GM12878 (cell line): Measurements from ENCODE around the gene RPS6KA5. TPM values are rescaled to one million over a fixed set of nuclear protein-coding genes. Genes with fewer than 3 reads are reported as not detected.

Experiments used
- BMI1 ChIP-seq: fragments of 450-650 bp; IDR thresholded peaks from 2 replicates; pipeline ENCODE4 v1.6.1; 2016; ENCODE audit warnings: mild to moderate bottlenecking, moderate library complexity, borderline replicate concordance
- CEBPB ChIP-seq, 2 experiments: fragments of 150-350 bp in 1 of 2; IDR thresholded peaks; 2 replicates each; pipeline ENCODE4 v1.6.1; 2012 to 2014; ENCODE audit warnings: low read depth in 2 of 2, low read length in 2 of 2, borderline replicate concordance in 1 of 2, inconsistent platforms in 1 of 2
- CREM ChIP-seq: IDR thresholded peaks from 2 replicates; pipeline ENCODE4 v1.6.1; 2014; ENCODE audit warnings: antibody characterized with exemption, low read depth
- IKZF2 ChIP-seq, 2 experiments: fragments of 450-650 bp; IDR thresholded peaks; 2 replicates each; pipeline ENCODE4 v1.6.1; 2017; ENCODE audit warnings: mild to moderate bottlenecking in 2 of 2, moderate library complexity in 2 of 2
- JUNB ChIP-seq: IDR thresholded peaks from 2 replicates; pipeline ENCODE4 v1.6.1; 2016; ENCODE audit warnings: antibody characterized with exemption, mild to moderate bottlenecking
- NR2F1 ChIP-seq: fragments of 450-650 bp; conservative IDR thresholded peaks from 2 replicates; pipeline ENCODE4 v1.6.1; 2017; ENCODE audit warnings: mild to moderate bottlenecking
- ZBED1 ChIP-seq: IDR thresholded peaks from 2 replicates; pipeline ENCODE4 v1.6.1; 2016; ENCODE audit warnings: borderline replicate concordance
- polyA plus RNA-seq, 11 experiments: library from polyadenylated mRNA; depleted of rRNA in 4 of 11; unstranded in 6 of 11; stranded (reverse) in 5 of 11; fragments of >200 nt; fragmentation: Nextera tagmentation in 4 of 11; fragmentation: Illumina TruSeq in 1 of 11; extraction: Ambion mirVana in 4 of 11; extraction: Trizol in 1 of 11; gene quantifications; 1 replicate in 1 of 11; 2 replicates in 10 of 11; pipeline versions ENCODE4 v1.2.1 to v1.2.3, GENCODE V29; 2011 to 2016; ENCODE audit warnings: inconsistent platforms in 2 of 11, missing spikeins in 2 of 11, low read depth in 1 of 11
- total RNA-seq, 4 experiments: library from RNA; depleted of rRNA in 3 of 4; stranded (reverse); fragments of >200 nt in 3 of 4; fragmentation: Illumina TruSeq in 1 of 4; extraction: Trizol in 1 of 4; gene quantifications; 2 replicates each; pipeline versions ENCODE4 v1.2.1 to v1.2.3, GENCODE V29; 2013 to 2021
- TF ChIP-seq, protein P1 (sequence below): IDR thresholded peaks from 2 replicates; pipeline ENCODE4 v1.6.1; 2011; ENCODE audit warnings: mild to moderate bottlenecking, low read depth, low read length, moderate library complexity; ENCODE audit not compliant: insufficient replicate concordance
- TF ChIP-seq, protein P2 (sequence below): fragments of 150-350 bp; IDR thresholded peaks from 2 replicates; pipeline ENCODE4 v1.6.1; 2014; ENCODE audit warnings: mild to moderate bottlenecking, low read depth, low read length
- TF ChIP-seq, protein P3 (sequence below): IDR thresholded peaks from 2 replicates; pipeline ENCODE4 v1.6.1; 2012; ENCODE audit warnings: mild to moderate bottlenecking, low read depth, low read length

Gene RPS6KA5
- total and polyA plus RNA-seq, 10 of the 15 experiments (the other 5 are each of a cell fraction or from before 2014, with no cell fraction given) = 1.4 to 7.0 (median 3.7) TPM

DNA sequence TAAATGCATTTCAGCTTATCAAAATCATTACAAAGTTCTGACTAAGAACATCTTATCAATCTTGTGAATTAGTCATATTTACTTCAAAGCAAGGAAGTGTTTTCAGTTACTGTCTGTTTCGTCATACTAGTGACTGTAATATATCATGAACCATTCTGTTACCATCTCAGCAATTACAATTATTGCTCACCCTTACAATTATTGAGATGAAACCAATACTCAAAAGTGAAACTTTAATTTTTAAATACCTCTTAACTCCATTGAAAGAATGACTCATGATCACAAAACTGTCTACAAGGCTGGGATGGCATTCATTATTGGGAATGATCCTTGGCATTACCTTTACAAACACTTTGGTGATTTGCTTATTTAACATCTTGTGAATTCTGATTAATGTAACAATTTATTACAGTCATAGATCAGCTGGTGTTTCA lies 90.3 kb downstream of the RPS6KA5 start (continued):
- peak; percentile 39 to 65; a peak in 3 of 4 replicates for TF ChIP-seq IKZF2 (IDR thresholded peaks at IDR 0.05)
- TF ChIP-seq, protein P1, sequence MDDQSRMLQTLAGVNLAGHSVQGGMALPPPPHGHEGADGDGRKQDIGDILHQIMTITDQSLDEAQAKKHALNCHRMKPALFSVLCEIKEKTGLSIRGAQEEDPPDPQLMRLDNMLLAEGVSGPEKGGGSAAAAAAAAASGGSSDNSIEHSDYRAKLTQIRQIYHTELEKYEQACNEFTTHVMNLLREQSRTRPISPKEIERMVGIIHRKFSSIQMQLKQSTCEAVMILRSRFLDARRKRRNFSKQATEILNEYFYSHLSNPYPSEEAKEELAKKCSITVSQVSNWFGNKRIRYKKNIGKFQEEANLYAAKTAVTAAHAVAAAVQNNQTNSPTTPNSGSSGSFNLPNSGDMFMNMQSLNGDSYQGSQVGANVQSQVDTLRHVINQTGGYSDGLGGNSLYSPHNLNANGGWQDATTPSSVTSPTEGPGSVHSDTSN = no peak
- TF ChIP-seq, protein P2, sequence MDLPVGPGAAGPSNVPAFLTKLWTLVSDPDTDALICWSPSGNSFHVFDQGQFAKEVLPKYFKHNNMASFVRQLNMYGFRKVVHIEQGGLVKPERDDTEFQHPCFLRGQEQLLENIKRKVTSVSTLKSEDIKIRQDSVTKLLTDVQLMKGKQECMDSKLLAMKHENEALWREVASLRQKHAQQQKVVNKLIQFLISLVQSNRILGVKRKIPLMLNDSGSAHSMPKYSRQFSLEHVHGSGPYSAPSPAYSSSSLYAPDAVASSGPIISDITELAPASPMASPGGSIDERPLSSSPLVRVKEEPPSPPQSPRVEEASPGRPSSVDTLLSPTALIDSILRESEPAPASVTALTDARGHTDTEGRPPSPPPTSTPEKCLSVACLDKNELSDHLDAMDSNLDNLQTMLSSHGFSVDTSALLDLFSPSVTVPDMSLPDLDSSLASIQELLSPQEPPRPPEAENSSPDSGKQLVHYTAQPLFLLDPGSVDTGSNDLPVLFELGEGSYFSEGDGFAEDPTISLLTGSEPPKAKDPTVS = no peak
- TF ChIP-seq BMI1 = no peak
- no peak for TF ChIP-seq NR2F1
- 0 out of 2 replicates have a peak, but pooled peaks have one; percentile 55 for TF ChIP-seq ZBED1
- peak; percentile 69; the same call in 1 of the 2 replicates for TF ChIP-seq CREM
- peak; percentile 90 for TF ChIP-seq JUNB
- TF ChIP-seq, protein P3, sequence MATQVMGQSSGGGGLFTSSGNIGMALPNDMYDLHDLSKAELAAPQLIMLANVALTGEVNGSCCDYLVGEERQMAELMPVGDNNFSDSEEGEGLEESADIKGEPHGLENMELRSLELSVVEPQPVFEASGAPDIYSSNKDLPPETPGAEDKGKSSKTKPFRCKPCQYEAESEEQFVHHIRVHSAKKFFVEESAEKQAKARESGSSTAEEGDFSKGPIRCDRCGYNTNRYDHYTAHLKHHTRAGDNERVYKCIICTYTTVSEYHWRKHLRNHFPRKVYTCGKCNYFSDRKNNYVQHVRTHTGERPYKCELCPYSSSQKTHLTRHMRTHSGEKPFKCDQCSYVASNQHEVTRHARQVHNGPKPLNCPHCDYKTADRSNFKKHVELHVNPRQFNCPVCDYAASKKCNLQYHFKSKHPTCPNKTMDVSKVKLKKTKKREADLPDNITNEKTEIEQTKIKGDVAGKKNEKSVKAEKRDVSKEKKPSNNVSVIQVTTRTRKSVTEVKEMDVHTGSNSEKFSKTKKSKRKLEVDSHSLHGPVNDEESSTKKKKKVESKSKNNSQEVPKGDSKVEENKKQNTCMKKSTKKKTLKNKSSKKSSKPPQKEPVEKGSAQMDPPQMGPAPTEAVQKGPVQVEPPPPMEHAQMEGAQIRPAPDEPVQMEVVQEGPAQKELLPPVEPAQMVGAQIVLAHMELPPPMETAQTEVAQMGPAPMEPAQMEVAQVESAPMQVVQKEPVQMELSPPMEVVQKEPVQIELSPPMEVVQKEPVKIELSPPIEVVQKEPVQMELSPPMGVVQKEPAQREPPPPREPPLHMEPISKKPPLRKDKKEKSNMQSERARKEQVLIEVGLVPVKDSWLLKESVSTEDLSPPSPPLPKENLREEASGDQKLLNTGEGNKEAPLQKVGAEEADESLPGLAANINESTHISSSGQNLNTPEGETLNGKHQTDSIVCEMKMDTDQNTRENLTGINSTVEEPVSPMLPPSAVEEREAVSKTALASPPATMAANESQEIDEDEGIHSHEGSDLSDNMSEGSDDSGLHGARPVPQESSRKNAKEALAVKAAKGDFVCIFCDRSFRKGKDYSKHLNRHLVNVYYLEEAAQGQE = no peak
- TF ChIP-seq CEBPB (IDR thresholded peaks at IDR 0.05; ENCODE audit: borderline replicate concordance in 1 of 2, low read depth in 2 of 2, low read length in 2 of 2) = no peak
